A549 (cell line): ENCODE measurements around the gene ZNF827. TPM values are rescaled to one million over a fixed set of nuclear protein-coding genes. Genes with fewer than 3 reads are reported as not detected.

Source experiments
- ATAC-seq, 2 experiments: fragments of 200-7000 bp in 1 of 2; fragments of >200 bp in 1 of 2; cut with Nextera tagmentation in 1 of 2; cut with Tn5 transposase in 1 of 2; 3 replicates each; pipeline versions ENCODE4 v1.8.0 to v1.9.1; 2018 to 2020; ENCODE audit warnings: mild to moderate bottlenecking in 1 of 2, moderate library complexity in 1 of 2
- CTCF ChIA-PET: fragments of 300-600 bp; sonication (Branson Sonifier 250); formaldehyde crosslinking; extraction: SDS; loops from one replicate; lab custom pipeline; 2021; ENCODE audit warnings: antibody characterized with exemption, inconsistent platforms; lab: Yijun Ruan, JAX
- POLR2A ChIA-PET: fragments of 350-600 bp; formaldehyde crosslinking; extraction: SDS; loops from one replicate; lab custom pipeline; 2021; ENCODE audit warnings: antibody characterized with exemption, inconsistent platforms; lab: Yijun Ruan, JAX
- DNase-seq, 2 experiments: peaks; one replicate each; pipeline versions ENCODE4 v3.0.0 to v3.0.0-alpha.2; 2011 to 2016; ENCODE audit warnings: low read depth in 1 of 2, low spot score in 1 of 2
- FAIRE-seq: peaks from 2 replicates; lab custom pipeline; 2011; peaks lifted over from hg19 to GRCh38; lab: Jason Lieb, UNC
- H3K27ac ChIP-seq, 2 experiments: fragments of >200 bp; sonication (Bioruptor Twin); formaldehyde crosslinking; 3 replicates each; pipeline ENCODE4 v1.5.1; 2016 to 2017
- H3K4me1 ChIP-seq: fragments of >200 bp; sonication (Bioruptor Twin); formaldehyde crosslinking; 3 replicates; pipeline ENCODE4 v1.6.1; 2016
- H3K4me2 ChIP-seq: fragments of >200 bp; sonication (Bioruptor Twin); formaldehyde crosslinking; 3 replicates; pipeline ENCODE4 v1.6.1; 2016
- H3K4me3 ChIP-seq: fragments of >200 bp; sonication (Bioruptor Twin); formaldehyde crosslinking; 3 replicates; pipeline ENCODE4 v1.5.1; 2016
- H3K9me3 ChIP-seq: fragments of >200 bp; sonication (Bioruptor Twin); formaldehyde crosslinking; 3 replicates; pipeline ENCODE4 v1.6.1; 2016
- BCL3 ChIP-seq: fragments of >200 bp; sonication (Bioruptor Twin); formaldehyde crosslinking; IDR thresholded peaks from 3 replicates; pipeline ENCODE4 v1.6.1; 2016
- CBX8 ChIP-seq: fragments of 200-600 bp; sonication (generic); IDR thresholded peaks from 2 replicates; pipeline ENCODE4 v1.6.1; 2016
- CHD2 ChIP-seq: fragments of 150-350 bp; IDR thresholded peaks from 2 replicates; pipeline ENCODE4 v1.6.1; 2014; ENCODE audit warnings: low read length; ENCODE audit not compliant: partially characterized antibody
- CTCF ChIP-seq: fragments of >200 bp; sonication (Bioruptor Twin); formaldehyde crosslinking; IDR thresholded peaks from 3 replicates; pipeline ENCODE4 v1.5.1; 2016
- ELK1 ChIP-seq: fragments of 150-350 bp; IDR thresholded peaks from 2 replicates; pipeline ENCODE4 v1.6.1; 2014; ENCODE audit warnings: low read depth, mild to moderate bottlenecking, low read length
- FOSB ChIP-seq: fragments of 250-450 bp; sonication (Bioruptor Pico); IDR thresholded peaks from 2 replicates; pipeline ENCODE4 v1.5.0; 2020; ENCODE audit warnings: mild to moderate bottlenecking, moderate library complexity
- FOSL2 ChIP-seq, 2 experiments: fragments of 450-650 bp in 1 of 2; fragments of >200 bp in 1 of 2; sonication (Bioruptor Twin) in 1 of 2; formaldehyde crosslinking; IDR thresholded peaks; 2 replicates each; pipeline versions ENCODE4 v1.5.0 to v1.6.1; 2016 to 2020; ENCODE audit warnings: mild to moderate bottlenecking in 1 of 2, moderate library complexity in 1 of 2
- MAFK ChIP-seq: fragments of 450-650 bp; IDR thresholded peaks from 2 replicates; pipeline ENCODE4 v1.6.1; 2014; ENCODE audit not compliant: partially characterized antibody
- PBX3 ChIP-seq: IDR thresholded peaks from 2 replicates; pipeline ENCODE4 v1.6.1; 2012
- WGBS: methylation state at CpG from one replicate; pipeline ENCODE4 v1.1.6; 2017; ENCODE audit errors: missing lambda C conversion rate; 5-methylcytosine and 5-hydroxymethylcytosine counted together
- polyA plus RNA-seq, 4 experiments: library from polyadenylated mRNA; depleted of rRNA in 3 of 4; stranded (reverse); fragments of >200 nt; fragmentation: RNase III in 1 of 4; extraction: RNeasy Plus Mini Kit Qiagen cat#74134 plus additional on column Dnase treatment in 1 of 4; gene quantifications; 2 replicates in 3 of 4; 3 replicates in 1 of 4; pipeline ENCODE4 v1.2.3, GENCODE V29; 2011 to 2017

Gene ZNF827
- polyA plus RNA-seq, 2 of the 4 experiments (the other 2 are of a cell fraction): 3.8 to 4.2 TPM

GRCh38 chr4:145939856-145940255 is 1.2 kb upstream of the ZNF827 start:
- Histone ChIP-seq H3K4me1 (peaks cover 20% of the 10 kb centered on the region), H3K9me3 (no peaks in the 10 kb centered on the region), H3K4me3 (no peak overlapping the region), H3K27ac (no peak overlapping the region), H3K4me2 (peak overlapping the region; percentile 95)
- no peak for FAIRE-seq
- ChIA-PET CTCF (no interaction called here), POLR2A (no interaction called here)
- no peak for TF ChIP-seq CBX8
- no peak for TF ChIP-seq FOSL2 (IDR thresholded peaks at IDR 0.05)
- TF ChIP-seq FOSL2 (CRISPR knock-in tag; IDR thresholded peaks at IDR 0.05): peak; percentile 43; the same call in 1 of the 2 replicates
- TF ChIP-seq ELK1: no peak
- DNase-seq: no peak
- no peak for ATAC-seq

- ATAC-seq: no peak
- 78% methylated on average over 2 of the region's 2 CpGs for WGBS
Observed at GRCh38 chr4:145939441-145939750, 773 bp upstream of the ZNF827 start.

GRCh38 chr4:145937971-145938611 is 532 bp downstream of the ZNF827 start:
- Histone ChIP-seq H3K4me3 (peak overlapping the region; percentile 72), H3K4me1 (peaks cover 27% of the 10 kb centered on the region), H3K4me2 (peak overlapping the region; percentile 95), H3K9me3 (no peaks in the 10 kb centered on the region), H3K27ac (peak overlapping the region; percentile 90 to 94)
- no peak for TF ChIP-seq CHD2
- no peak for TF ChIP-seq CTCF
- no peak for TF ChIP-seq BCL3
- WGBS: under 1% methylated on average over 15 of the region's 18 CpGs
- ChIA-PET POLR2A (interaction anchor here (0.6 to 1.0 kb wide), 3 partner anchors 16 to 1936 kb away, joined by 3 to 5 read pairs (median 4); no protein-coding TSS in a partner anchor), CTCF (interaction anchor here (0.7 kb wide), 1 partner anchor 8 kb away, joined by 5 read pairs; no protein-coding TSS in a partner anchor)
- FAIRE-seq: no peak
- ATAC-seq: peak in 1 of 2 experiments; percentile 43; a peak in 3 of 6 replicates
- DNase-seq: peak in 1 of 2 experiments; percentile 15

More at GRCh38 chr4:145939441-145939750, 773 bp upstream of the ZNF827 start:
- DNase-seq: no peak
- FAIRE-seq: no peak
- peak overlapping the region in 1 of 2 experiments; percentile 94; a peak in 2 of 6 replicates for H3K27ac ChIP-seq
- H3K4me3 ChIP-seq: peak overlapping the region; percentile 72; the same call in 2 of the 3 replicates
- H3K9me3 ChIP-seq: no peaks in the 10 kb centered on the region
- ChIA-PET CTCF (interaction anchor here (0.9 kb wide), 1 partner anchor 16 kb away, joined by 3 read pairs; no protein-coding TSS in a partner anchor), POLR2A (no interaction called here)
- peak overlapping the region; percentile 95 for H3K4me2 ChIP-seq
- H3K4me1 ChIP-seq: peaks cover 24% of the 10 kb centered on the region
- no peak for TF ChIP-seq CBX8
- TF ChIP-seq FOSB (CRISPR knock-in tag): no peak
- no peak for TF ChIP-seq PBX3
- no peak for TF ChIP-seq FOSL2 (IDR thresholded peaks at IDR 0.05)
- TF ChIP-seq FOSL2 (CRISPR knock-in tag; IDR thresholded peaks at IDR 0.05): no peak
- no peak for TF ChIP-seq MAFK
